Measurements from ENCODE around the gene GAS7. TPM values are rescaled to one million over a fixed set of nuclear protein-coding genes. Genes with fewer than 3 reads are reported as not detected.

Gene GAS7
- total and polyA plus RNA-seq, 9 donors = 7.1 to 48.0 (median 24.2) TPM

- H3K36me3 ChIP-seq = no peaks in the 10 kb centered on the region
- H3K27ac ChIP-seq = no peak overlapping the region
Measured at GRCh38 chr17:9935408-9935807, 263.0 kb downstream of the GAS7 start.

GRCh38 chr17:9934331-9934730 lies 264.1 kb downstream of the GAS7 start:
- 85 to 86% (median 86%) methylated on average over 7 of the region's 7 CpGs for WGBS, 3 donors
- no peak for DNase-seq
- no peaks in the 10 kb centered on the region for H3K36me3 ChIP-seq
- H3K9me3 ChIP-seq = no peaks in the 10 kb centered on the region
- H3K27ac ChIP-seq = no peak overlapping the region
- no peak overlapping the region for H3K4me3 ChIP-seq
- peaks cover 4% of the 10 kb centered on the region for H3K4me1 ChIP-seq (ENCODE audit: insufficient read depth)
- H3K27me3 ChIP-seq = no peaks in the 10 kb centered on the region
- intact Hi-C loops (cut with DNase I) = loop anchor here in 1 of 4 donors (10.0 kb wide), 1 partner anchor 680 kb away; no protein-coding TSS in a partner anchor
- no peak for TF ChIP-seq EP300 (IDR thresholded peaks at IDR 0.05)
- TF ChIP-seq CTCF (IDR thresholded peaks at IDR 0.05) = no peak
- TF ChIP-seq POLR2A (IDR thresholded peaks at IDR 0.05) = no peak

More at GRCh38 chr17:9935408-9935807, 263.0 kb downstream of the GAS7 start:
- no peak for DNase-seq
- Histone ChIP-seq H3K4me1 (ENCODE audit: insufficient read depth) (peaks cover 4% of the 10 kb centered on the region), H3K9me3 (no peaks in the 10 kb centered on the region), H3K27me3 (no peaks in the 10 kb centered on the region), H3K4me3 (no peak overlapping the region)
- intact Hi-C loops (cut with DNase I) = loop anchor here in 1 of 4 donors (10.0 kb wide), 1 partner anchor 679 kb away; no protein-coding TSS in a partner anchor
- TF ChIP-seq CTCF (IDR thresholded peaks at IDR 0.05) (no peak), POLR2A (IDR thresholded peaks at IDR 0.05) (no peak), EP300 (IDR thresholded peaks at IDR 0.05) (no peak)
- WGBS, 3 donors = 90 to 93% (median 92%) methylated on average over 6 of the region's 6 CpGs

- intact Hi-C loops (cut with DNase I) = loop anchor here in 1 of 4 donors (10.0 kb wide), 1 partner anchor 682 kb away; no protein-coding TSS in a partner anchor
- no peak for DNase-seq
- Histone ChIP-seq H3K4me1 (ENCODE audit: insufficient read depth) (peaks cover 4% of the 10 kb centered on the region), H3K36me3 (no peaks in the 10 kb centered on the region), H3K9me3 (no peaks in the 10 kb centered on the region), H3K27me3 (no peaks in the 10 kb centered on the region), H3K27ac (no peak overlapping the region), H3K4me3 (no peak overlapping the region)
- TF ChIP-seq CTCF (IDR thresholded peaks at IDR 0.05) = no peak
- no peak for TF ChIP-seq POLR2A (IDR thresholded peaks at IDR 0.05)
- no peak for TF ChIP-seq EP300 (IDR thresholded peaks at IDR 0.05)
- WGBS, 3 donors = 71 to 87% (median 75%) methylated on average over 2 of the region's 2 CpGs
Measured at GRCh38 chr17:9932491-9932890, 265.9 kb downstream of the GAS7 start.

- no peaks in the 10 kb centered on the region for H3K36me3 ChIP-seq
- intact Hi-C loops (cut with DNase I) = loop anchor here in 1 of 4 donors (10.0 kb wide), 1 partner anchor 684 kb away; no protein-coding TSS in a partner anchor
- H3K27ac ChIP-seq = no peak overlapping the region
- WGBS, 3 donors = 72 to 84% (median 76%) methylated on average over 12 of the region's 12 CpGs
- no peaks in the 10 kb centered on the region for H3K4me1 ChIP-seq (ENCODE audit: insufficient read depth)
- H3K4me3 ChIP-seq = no peak overlapping the region
- no peak for DNase-seq
- no peak for TF ChIP-seq POLR2A (IDR thresholded peaks at IDR 0.05)
- TF ChIP-seq CTCF (IDR thresholded peaks at IDR 0.05) = no peak
- TF ChIP-seq EP300 (IDR thresholded peaks at IDR 0.05) = no peak
- H3K9me3 ChIP-seq = no peaks in the 10 kb centered on the region
- H3K27me3 ChIP-seq = no peaks in the 10 kb centered on the region
Measured at GRCh38 chr17:9931144-9931741, 267.2 kb downstream of the GAS7 start.
